ENCODE data around the gene ATP8B4. TPM values are rescaled to one million over a fixed set of nuclear protein-coding genes. Genes with fewer than 3 reads are reported as not detected.
"Not testable (repeated sequence)": the region's sequence is repeated elsewhere in the genome, so short reads cannot be mapped to it uniquely, and the experiment has no call there.

ATP8B4 gene
- total and polyA plus RNA-seq, 12 donors: 0.39 to 5.3 (median 1.6) TPM

DNA sequence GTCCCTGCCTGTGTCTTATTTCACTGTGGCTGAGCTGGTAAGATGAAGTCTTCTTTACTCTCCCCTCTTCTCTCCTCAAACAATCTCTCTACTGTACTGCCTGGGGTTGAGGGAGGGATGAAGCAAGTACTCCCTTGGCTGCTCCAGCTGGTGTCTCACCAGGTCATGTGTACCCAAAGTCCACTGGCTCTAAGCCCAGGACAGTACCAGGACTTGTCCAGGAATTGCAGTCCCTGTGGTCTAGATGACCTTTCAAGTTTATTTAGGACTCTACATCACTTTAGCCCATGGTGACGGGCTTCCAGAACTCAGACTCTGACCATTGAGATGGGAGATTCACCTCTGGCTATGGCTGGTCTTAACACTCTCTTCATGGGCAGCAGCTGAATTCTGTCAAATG lies 45.4 kb upstream of the ATP8B4 start:
- Histone ChIP-seq H3K27me3 (peaks cover 0 to 13% (median 0%) of the 10 kb centered on the region in 7 donors), H3K36me3 (no peaks in the 10 kb centered on the region), H3K27ac (no peak overlapping the region), H3K4me3 (no peak overlapping the region), H3K4me1 (no peaks in the 10 kb centered on the region), H3K9me3 (no peaks in the 10 kb centered on the region)
- DNase-seq (no peak), ATAC-seq (peak in 3 of 8 donors; percentile 47 to 86 (median 73))
- WGBS, 2 donors: 72 to 92% methylated on average over 1 of the region's 1 CpG
- TF ChIP-seq, protein P1, sequence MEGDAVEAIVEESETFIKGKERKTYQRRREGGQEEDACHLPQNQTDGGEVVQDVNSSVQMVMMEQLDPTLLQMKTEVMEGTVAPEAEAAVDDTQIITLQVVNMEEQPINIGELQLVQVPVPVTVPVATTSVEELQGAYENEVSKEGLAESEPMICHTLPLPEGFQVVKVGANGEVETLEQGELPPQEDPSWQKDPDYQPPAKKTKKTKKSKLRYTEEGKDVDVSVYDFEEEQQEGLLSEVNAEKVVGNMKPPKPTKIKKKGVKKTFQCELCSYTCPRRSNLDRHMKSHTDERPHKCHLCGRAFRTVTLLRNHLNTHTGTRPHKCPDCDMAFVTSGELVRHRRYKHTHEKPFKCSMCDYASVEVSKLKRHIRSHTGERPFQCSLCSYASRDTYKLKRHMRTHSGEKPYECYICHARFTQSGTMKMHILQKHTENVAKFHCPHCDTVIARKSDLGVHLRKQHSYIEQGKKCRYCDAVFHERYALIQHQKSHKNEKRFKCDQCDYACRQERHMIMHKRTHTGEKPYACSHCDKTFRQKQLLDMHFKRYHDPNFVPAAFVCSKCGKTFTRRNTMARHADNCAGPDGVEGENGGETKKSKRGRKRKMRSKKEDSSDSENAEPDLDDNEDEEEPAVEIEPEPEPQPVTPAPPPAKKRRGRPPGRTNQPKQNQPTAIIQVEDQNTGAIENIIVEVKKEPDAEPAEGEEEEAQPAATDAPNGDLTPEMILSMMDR (IDR thresholded peaks at IDR 0.05): no peak
- intact Hi-C loops (cut with DNase I): no loop called here

DNA sequence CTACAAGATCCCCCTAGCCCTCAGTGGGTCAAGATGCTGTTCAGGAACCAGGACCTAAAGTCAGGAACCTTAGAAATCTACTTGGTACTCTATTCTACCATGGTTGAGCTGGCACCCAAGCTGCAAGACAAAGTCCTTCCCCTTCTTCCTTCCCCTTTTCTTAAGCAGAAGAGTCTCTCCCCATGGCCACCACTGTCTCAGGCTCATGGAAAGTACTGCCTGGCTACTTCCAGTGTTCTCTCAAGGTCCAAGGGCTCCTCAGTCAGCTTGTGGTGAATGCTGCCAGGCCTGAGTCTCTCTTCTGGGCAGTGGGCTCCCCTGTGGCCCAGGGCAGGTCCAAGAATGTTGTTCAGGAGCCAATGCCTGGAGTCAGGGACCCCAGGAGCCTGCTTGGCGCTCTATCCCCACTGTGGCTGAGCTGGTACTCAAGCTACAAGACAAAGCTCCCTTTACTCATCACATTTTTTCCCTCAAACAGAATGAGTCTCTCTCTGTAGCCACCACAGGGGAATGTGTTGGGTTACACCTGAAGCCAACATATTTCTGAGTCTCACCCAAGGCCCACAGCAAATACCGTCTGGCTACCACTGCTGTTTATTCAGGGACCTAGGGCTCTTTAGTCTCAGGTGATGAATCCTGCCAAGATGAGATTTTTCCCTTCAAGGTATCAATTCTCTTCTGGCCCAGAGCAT lies 44.8 kb upstream of the ATP8B4 start:
- no peaks in the 10 kb centered on the region for H3K9me3 ChIP-seq
- no peak overlapping the region for H3K4me3 ChIP-seq
- intact Hi-C loops (cut with DNase I): no loop called here
- TF ChIP-seq, protein P1 (IDR thresholded peaks at IDR 0.05): no peak
- DNase-seq (no peak), ATAC-seq (peak in 1 of 8 donors; percentile 20)
- H3K27ac ChIP-seq: no peak overlapping the region
- no peaks in the 10 kb centered on the region for H3K36me3 ChIP-seq
- peaks cover 0 to 13% (median 0%) of the 10 kb centered on the region in 7 donors for H3K27me3 ChIP-seq
- no peaks in the 10 kb centered on the region for H3K4me1 ChIP-seq
- 64 to 89% methylated on average over 2 of the region's 2 CpGs for WGBS, 2 donors

DNA sequence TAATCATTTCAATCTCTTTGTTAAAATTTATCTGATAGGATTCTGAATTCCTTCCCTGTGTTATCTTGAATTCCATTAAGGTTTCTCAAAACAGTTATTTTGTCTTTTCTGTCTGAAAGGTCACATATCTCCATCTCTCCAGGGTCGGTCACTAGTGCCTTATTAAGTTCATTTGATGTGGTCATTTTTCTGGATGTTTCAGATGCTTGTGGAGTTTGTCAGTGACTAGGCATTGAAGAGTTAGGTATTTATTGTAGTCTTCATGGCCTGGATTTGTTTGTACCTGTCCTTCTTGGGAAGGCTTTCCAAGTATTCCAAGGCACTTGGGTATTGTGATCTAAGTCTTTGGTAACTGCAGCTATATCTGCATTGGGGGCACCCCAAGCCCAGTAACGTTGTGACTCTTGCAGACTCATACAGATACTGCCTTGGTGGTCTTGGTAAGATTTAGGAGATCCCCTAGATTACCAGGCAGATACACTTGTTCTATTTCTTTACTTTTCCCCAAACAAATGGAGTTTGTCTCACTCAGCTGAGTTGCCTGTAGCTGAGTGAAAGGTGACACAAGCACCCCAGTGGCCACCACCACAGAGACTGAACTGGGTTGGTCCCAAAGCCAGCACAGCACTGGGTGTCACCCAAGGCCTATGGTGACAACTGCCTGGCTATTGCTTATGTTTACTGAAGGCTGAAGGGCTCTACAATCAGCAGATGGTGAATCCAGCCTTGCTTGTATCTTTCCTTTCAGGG lies 44.1 kb upstream of the ATP8B4 start:
- H3K4me3 ChIP-seq: no peak overlapping the region
- no peak for DNase-seq
- intact Hi-C loops (cut with DNase I): no loop called here

DNA sequence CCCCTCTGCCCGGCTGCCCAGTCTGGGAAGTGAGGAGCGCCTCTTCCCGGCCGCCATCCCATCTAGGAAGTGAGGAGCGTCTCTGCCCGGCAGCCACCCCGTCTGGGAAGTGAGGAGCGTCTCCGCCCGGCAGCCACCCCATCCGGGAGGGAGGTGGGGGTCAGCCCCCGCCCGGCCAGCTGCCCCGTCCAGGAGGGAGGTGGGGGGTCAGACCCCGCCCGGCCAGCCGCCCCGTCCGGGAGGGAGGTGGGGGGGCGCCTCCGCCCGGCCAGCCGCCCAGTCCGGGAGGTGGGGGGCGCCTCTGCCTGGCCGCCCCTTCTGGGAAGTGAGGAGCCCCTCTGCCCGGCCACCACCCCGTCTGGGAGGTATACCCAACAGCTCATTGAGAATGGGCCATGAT lies 39.2 kb upstream of the ATP8B4 start:
- H3K4me1 ChIP-seq, H3K27me3 ChIP-seq, H3K36me3 ChIP-seq, H3K27ac ChIP-seq, H3K4me3 ChIP-seq, ATAC-seq, DNase-seq: not testable (repeated sequence)
- WGBS, 2 donors: 96 to 97% methylated on average over 21 to 27 of the region's 28 CpGs
- H3K9me3 ChIP-seq: peaks cover 0 to 22% (median 0%) of the 10 kb centered on the region in 11 donors
- intact Hi-C loops (cut with DNase I): loop anchor here in 1 of 10 donors (10.0 kb wide), 1 partner anchor 63 kb away; no protein-coding TSS in a partner anchor

More for the DNA sequence above, 44.1 kb upstream of the ATP8B4 start:
- H3K36me3 ChIP-seq: no peaks in the 10 kb centered on the region
- TF ChIP-seq, protein P1 (IDR thresholded peaks at IDR 0.05): no peak
- H3K27me3 ChIP-seq: peaks cover 0 to 13% (median 0%) of the 10 kb centered on the region in 7 donors
- no peak for ATAC-seq
- H3K9me3 ChIP-seq: no peaks in the 10 kb centered on the region
- no peak overlapping the region for H3K27ac ChIP-seq
- H3K4me1 ChIP-seq: no peaks in the 10 kb centered on the region
- WGBS, 2 donors: 71 to 72% methylated on average over 2 of the region's 2 CpGs
